GM12801 (cell line): ENCODE results near the gene P2RY8.

Experiments used
- TF ChIP-seq, protein P1 (sequence below): IDR thresholded peaks from one replicate; pipeline ENCODE4 v1.5.1; 2011; ENCODE audit warnings: control low read depth; ENCODE audit not compliant: insufficient read length; ENCODE audit errors: extremely low read depth

The P2RY8 gene

DNA sequence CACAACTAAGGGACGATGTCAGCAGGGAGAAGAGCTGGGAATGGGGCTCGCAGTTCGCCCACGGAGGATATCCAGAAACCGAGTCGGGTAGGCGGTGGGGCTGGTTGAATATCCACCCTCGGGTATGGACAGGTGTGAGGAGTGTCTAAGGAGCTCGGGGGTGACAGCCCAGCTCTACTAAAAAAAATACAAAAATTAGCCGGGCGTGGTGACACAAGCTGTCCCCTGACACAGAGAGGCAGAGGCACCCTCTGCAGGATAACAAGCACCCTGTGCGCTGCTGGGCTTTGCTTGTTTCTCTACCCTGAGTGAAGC lies 72.1 kb downstream of the P2RY8 start:
- TF ChIP-seq, protein P1, sequence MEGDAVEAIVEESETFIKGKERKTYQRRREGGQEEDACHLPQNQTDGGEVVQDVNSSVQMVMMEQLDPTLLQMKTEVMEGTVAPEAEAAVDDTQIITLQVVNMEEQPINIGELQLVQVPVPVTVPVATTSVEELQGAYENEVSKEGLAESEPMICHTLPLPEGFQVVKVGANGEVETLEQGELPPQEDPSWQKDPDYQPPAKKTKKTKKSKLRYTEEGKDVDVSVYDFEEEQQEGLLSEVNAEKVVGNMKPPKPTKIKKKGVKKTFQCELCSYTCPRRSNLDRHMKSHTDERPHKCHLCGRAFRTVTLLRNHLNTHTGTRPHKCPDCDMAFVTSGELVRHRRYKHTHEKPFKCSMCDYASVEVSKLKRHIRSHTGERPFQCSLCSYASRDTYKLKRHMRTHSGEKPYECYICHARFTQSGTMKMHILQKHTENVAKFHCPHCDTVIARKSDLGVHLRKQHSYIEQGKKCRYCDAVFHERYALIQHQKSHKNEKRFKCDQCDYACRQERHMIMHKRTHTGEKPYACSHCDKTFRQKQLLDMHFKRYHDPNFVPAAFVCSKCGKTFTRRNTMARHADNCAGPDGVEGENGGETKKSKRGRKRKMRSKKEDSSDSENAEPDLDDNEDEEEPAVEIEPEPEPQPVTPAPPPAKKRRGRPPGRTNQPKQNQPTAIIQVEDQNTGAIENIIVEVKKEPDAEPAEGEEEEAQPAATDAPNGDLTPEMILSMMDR, result no peak

DNA sequence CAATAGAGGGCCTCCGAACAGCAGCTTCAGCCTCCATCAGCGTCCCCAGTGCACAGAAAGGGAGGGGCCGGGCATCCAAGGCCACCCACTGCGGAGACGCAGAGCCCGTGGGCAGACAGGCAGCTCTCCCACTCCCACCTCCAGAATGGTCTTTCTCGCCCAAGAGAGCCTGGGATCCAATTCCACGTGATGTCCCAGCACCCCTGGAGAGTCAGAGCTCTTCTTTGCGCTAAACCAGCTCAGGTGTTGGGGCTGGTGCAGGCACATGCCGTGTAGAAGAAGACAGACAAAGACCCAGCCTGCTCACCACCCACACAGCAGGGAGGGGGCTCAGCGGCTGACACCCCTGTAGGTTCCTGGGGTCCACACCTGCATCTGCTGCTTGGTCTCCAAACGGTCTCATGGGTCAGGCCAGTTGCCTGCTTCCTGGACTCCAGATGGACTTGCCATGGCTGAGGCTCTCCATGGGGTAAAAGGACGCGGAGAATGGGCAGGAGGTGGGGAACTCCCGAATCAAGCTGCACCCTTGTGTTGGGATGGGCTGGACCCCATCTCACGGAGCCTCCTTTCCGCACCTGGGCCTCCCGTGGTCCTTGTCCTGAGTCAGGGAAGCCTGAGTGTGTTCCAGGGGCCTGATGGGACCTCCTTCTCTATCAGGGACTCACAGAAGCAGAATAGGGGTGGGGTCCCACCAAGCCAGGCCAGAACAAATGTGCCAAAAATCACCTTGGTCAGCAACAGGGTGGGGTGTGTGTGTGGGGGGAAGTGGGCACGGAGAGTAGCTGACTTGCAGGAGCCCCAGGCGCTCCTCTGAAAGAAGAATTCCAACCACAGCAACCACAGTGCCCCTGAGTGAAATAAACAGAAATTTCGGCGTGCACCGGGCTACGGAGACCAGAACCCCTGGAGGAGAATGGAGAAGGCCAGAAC lies 72.7 kb downstream of the P2RY8 start:
- TF ChIP-seq, protein P1, result no peak

- TF ChIP-seq, protein P1, result no peak
Measured at GRCh38 chrX:1463581-1463980, 73.4 kb downstream of the P2RY8 start.

GRCh38 chrX:1462596-1463251 lies 74.3 kb downstream of the P2RY8 start:
- TF ChIP-seq, protein P1, result no peak

DNA sequence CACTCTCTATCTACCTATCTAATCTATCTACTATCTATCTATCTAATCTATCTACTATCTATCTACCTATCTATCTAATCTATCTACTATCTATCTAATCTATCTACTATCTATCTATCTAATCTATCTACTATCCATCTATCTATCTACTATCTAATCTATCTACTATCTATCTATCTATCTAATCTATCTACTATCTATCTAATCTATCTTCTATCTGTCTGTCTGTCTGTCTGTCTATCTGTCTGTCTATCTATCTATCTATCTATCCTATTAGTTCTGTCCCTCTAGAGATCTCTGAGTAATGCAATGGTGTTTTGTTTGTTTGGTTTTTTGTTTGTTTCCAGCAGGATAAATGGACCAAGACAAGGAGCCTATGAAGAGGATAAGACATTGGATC lies 74.9 kb downstream of the P2RY8 start:
- TF ChIP-seq, protein P1, result no peak

DNA sequence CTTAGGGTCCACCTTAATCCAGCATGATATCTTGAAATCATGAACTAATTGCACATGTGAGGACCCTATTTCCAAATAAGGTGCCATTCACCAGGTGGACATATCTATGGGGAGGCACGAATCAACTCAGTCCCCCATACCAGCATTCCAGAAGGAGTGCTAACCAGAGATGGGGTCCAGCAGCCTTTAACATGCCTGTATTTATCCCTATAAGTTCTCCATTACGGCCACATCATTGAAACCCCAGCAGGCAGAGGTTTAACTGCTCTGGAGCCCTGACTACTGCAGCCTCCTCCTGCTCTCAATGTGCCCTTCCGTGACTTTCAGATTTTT lies 81.1 kb downstream of the P2RY8 start:
- TF ChIP-seq, protein P1, result no peak

GRCh38 chrX:1453951-1454785 lies 82.8 kb downstream of the P2RY8 start:
- TF ChIP-seq, protein P1, result no peak
